WI38 (cell line): ENCODE measurements around the gene GLIPR1L2.
"Not testable (repeated sequence)": the region's sequence is repeated elsewhere in the genome, so short reads cannot be mapped to it uniquely, and the experiment has no call there.

Source experiments
- H3K4me3 ChIP-seq: 2 replicates; pipeline ENCODE4 v1.5.1; 2011; ENCODE audit warnings: low read depth, mild to moderate bottlenecking, control low read depth, low read length
- CTCF ChIP-seq: IDR thresholded peaks from 2 replicates; pipeline ENCODE4 v1.5.1; 2012; ENCODE audit warnings: low read depth, mild to moderate bottlenecking, control low read depth, low read length

The GLIPR1L2 gene

GRCh38 chr12:75428767-75429166, 37.9 kb downstream of the GLIPR1L2 start:
- H3K4me3 ChIP-seq = no peak overlapping the region
- no peak for TF ChIP-seq CTCF

- no peak overlapping the region for H3K4me3 ChIP-seq
- TF ChIP-seq CTCF = no peak
Measured at GRCh38 chr12:75432924-75433323, 42.0 kb downstream of the GLIPR1L2 start.

GRCh38 chr12:75437564-75437963, 46.7 kb downstream of the GLIPR1L2 start:
- H3K4me3 ChIP-seq = no peak overlapping the region
- 0 out of 2 replicates have a peak, but pooled peaks have one; percentile 30 for TF ChIP-seq CTCF

GRCh38 chr12:75438059-75438754, 47.3 kb downstream of the GLIPR1L2 start:
- TF ChIP-seq CTCF = no peak
- no peak overlapping the region for H3K4me3 ChIP-seq

- no peak for TF ChIP-seq CTCF
- no peak overlapping the region for H3K4me3 ChIP-seq
Measured at GRCh38 chr12:75439048-75439447, 48.2 kb downstream of the GLIPR1L2 start.

GRCh38 chr12:75439930-75440329, 49.0 kb downstream of the GLIPR1L2 start:
- no peak for TF ChIP-seq CTCF
- H3K4me3 ChIP-seq = no peak overlapping the region

- not testable (repeated sequence) for H3K4me3 ChIP-seq
Measured at GRCh38 chr12:75441687-75442449, 51.0 kb downstream of the GLIPR1L2 start.

- not testable (repeated sequence) for H3K4me3 ChIP-seq
Measured at GRCh38 chr12:75442454-75442853, 51.6 kb downstream of the GLIPR1L2 start.
